AG04450 (cell line): Measurements from ENCODE around the gene ENOX1. TPM values are rescaled to one million over a fixed set of nuclear protein-coding genes. Genes with fewer than 3 reads are reported as not detected.
A peak's percentile ranks its signal among the peaks of the same experiment; 100 is the strongest.

Experiments used
- CTCF ChIA-PET: fragments of 300-600, 350-600 bp; formaldehyde crosslinking; extraction: SDS; loops from one replicate; lab custom pipeline; 2022; ENCODE audit warnings: antibody characterized with exemption, inconsistent platforms; lab: Charles Lee
- POLR2A ChIA-PET: fragments of 350-600 bp; formaldehyde crosslinking; extraction: SDS; loops from one replicate; lab custom pipeline; 2021; ENCODE audit warnings: antibody characterized with exemption, inconsistent platforms; lab: Yijun Ruan, JAX
- DNase-seq: peaks from one replicate; pipeline ENCODE4 v3.0.0-alpha.2; 2011; ENCODE audit warnings: low read depth, low spot score
- H3K27ac ChIP-seq: one replicate; pipeline ENCODE4 v1.5.1; 2012; ENCODE audit warnings: low read depth, low read length, control low read depth
- H3K27me3 ChIP-seq: one replicate; pipeline ENCODE4 v1.6.0; 2012; ENCODE audit warnings: low read length; ENCODE audit not compliant: control insufficient read depth, insufficient read depth
- H3K4me3 ChIP-seq: 2 replicates; pipeline ENCODE4 v1.5.1; 2011; ENCODE audit warnings: mild to moderate bottlenecking, low read depth, low read length, control low read depth
- H3K9me3 ChIP-seq: 2 replicates; pipeline ENCODE4 v1.5.1; 2012; ENCODE audit warnings: low read length; ENCODE audit not compliant: control insufficient read depth, insufficient read depth
- polyA plus RNA-seq: library from polyadenylated mRNA; depleted of rRNA; stranded (reverse); fragments of >200 nt; gene quantifications from 2 replicates; pipeline ENCODE4 v1.2.3, GENCODE V29; 2011
- TF ChIP-seq, protein P1 (sequence below): IDR thresholded peaks from 2 replicates; pipeline ENCODE4 v1.5.1; 2011; ENCODE audit warnings: low read depth, low read length, control low read depth, inconsistent platforms

The ENOX1 gene
- polyA plus RNA-seq, 1 experiment: 3.9 TPM

DNA sequence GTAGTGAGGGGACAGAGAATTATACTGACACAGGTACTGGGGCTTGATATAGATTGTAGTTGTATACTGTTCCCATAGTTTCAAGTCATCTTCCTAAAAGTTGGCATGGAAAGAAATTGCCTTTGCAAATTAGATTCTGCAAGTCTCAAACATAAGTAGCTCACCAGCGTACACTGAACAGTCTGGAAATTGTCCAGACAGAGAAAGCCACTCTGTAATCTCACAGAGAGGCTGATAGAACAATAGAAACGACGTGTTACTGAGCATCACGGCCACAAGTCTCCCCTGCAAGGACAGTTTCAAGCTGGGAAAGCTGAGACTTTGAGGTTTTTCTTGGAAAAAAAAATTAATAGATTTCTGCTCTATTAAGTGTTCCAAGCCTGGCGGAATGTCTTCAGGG is 534.8 kb downstream of the ENOX1 start:
- TF ChIP-seq, protein P1, sequence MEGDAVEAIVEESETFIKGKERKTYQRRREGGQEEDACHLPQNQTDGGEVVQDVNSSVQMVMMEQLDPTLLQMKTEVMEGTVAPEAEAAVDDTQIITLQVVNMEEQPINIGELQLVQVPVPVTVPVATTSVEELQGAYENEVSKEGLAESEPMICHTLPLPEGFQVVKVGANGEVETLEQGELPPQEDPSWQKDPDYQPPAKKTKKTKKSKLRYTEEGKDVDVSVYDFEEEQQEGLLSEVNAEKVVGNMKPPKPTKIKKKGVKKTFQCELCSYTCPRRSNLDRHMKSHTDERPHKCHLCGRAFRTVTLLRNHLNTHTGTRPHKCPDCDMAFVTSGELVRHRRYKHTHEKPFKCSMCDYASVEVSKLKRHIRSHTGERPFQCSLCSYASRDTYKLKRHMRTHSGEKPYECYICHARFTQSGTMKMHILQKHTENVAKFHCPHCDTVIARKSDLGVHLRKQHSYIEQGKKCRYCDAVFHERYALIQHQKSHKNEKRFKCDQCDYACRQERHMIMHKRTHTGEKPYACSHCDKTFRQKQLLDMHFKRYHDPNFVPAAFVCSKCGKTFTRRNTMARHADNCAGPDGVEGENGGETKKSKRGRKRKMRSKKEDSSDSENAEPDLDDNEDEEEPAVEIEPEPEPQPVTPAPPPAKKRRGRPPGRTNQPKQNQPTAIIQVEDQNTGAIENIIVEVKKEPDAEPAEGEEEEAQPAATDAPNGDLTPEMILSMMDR: no peak
- Histone ChIP-seq H3K27me3 (no peaks in the 10 kb centered on the region), H3K9me3 (no peaks in the 10 kb centered on the region), H3K27ac (no peak overlapping the region), H3K4me3 (no peak overlapping the region)
- ChIA-PET CTCF (no interaction called here), POLR2A (no interaction called here)
- no peak for DNase-seq

DNA sequence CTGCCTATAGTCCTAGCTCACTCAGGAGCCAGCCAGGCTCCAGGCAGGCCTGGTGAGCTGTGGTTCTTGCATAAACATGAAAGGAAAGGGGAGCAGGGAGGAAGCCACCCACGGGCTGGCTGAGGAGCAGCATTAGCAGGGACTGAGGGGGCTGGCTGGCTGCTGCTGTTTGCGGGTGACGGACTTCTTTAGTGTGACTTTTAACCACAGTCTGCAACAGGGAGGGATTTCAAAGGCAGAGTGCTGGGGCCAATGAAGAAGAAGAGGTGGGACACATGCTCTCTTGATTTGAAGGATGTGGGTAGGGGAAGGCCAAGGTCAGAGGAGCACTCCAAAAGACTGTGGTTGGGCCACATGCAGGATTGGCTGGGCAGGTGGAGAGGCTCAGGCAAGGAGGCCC is 540.4 kb downstream of the ENOX1 start:
- CTCF ChIA-PET: no interaction called here
- TF ChIP-seq, protein P1: no peak
- POLR2A ChIA-PET: no interaction called here
- DNase-seq: no peak
- no peaks in the 10 kb centered on the region for H3K27me3 ChIP-seq
- H3K4me3 ChIP-seq: no peak overlapping the region
- H3K27ac ChIP-seq: no peak overlapping the region
- no peaks in the 10 kb centered on the region for H3K9me3 ChIP-seq

DNA sequence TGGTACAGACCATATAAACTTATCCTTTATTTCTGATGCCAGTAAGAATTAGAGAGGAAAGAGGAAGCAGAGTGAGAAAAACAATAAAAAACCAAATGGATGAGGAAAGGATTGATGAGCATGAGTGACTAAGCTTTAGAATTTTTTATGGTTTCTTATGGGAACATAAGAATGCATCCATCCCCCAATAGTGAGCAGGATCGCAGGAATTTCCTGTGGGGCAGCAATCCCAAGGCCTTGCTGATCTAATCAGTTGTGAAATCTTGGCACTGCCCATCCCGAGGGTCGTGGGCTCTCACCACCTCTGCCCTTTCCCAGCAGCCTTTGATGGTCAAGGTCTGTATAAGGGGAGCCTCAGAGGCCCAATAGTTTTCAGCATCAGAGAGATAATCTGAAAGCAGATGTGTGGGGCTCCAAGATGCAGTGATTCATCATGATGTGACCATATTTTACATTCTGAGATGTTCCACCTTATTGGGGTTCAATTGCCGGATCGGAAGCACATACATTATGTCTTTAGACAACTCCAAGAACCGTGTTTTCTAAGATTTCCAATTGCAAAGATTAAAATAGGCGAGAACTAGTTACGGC is 541.3 kb downstream of the ENOX1 start:
- TF ChIP-seq, protein P1: no peak
- no peak overlapping the region for H3K4me3 ChIP-seq
- peak overlapping the region; percentile 65 for H3K27ac ChIP-seq
- POLR2A ChIA-PET: interaction anchor here (1.0 kb wide), 1 partner anchor 24 kb away, joined by 5 read pairs; no protein-coding TSS in a partner anchor
- CTCF ChIA-PET: interaction anchor here (0.6 kb wide), 2 partner anchors 23 to 177 kb away, joined by 3 to 4 read pairs; no protein-coding TSS in a partner anchor
- no peaks in the 10 kb centered on the region for H3K27me3 ChIP-seq
- DNase-seq: peak; percentile 58
- H3K9me3 ChIP-seq: no peaks in the 10 kb centered on the region

DNA sequence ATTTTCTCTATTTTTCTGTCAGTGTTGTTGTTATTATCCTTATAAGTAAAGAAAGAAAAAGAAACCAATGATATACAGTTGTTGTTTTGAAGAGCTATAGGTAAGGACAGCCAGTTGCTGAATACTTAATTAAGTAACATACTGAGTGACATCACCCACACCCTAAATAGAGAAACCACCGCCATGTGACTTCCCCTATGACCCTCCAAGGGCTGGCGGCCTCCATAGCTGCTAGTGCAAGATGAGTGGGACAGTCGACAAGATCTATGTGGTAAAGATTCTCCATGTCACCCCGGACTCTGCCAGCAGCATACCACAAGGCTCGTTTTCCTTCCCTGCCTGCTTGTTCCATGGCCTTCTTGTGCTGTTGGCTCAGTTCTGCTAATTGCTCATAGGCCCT is 542.3 kb downstream of the ENOX1 start:
- Histone ChIP-seq H3K27ac (peak overlapping the region; percentile 65), H3K27me3 (no peaks in the 10 kb centered on the region), H3K9me3 (no peaks in the 10 kb centered on the region), H3K4me3 (no peak overlapping the region)
- POLR2A ChIA-PET: interaction anchor here (1.0 kb wide), 1 partner anchor 25 kb away, joined by 5 read pairs; no protein-coding TSS in a partner anchor
- CTCF ChIA-PET: interaction anchor here (0.6 kb wide), 2 partner anchors 22 to 178 kb away, joined by 3 to 4 read pairs; no protein-coding TSS in a partner anchor
- DNase-seq: no peak
- TF ChIP-seq, protein P1: no peak

DNA sequence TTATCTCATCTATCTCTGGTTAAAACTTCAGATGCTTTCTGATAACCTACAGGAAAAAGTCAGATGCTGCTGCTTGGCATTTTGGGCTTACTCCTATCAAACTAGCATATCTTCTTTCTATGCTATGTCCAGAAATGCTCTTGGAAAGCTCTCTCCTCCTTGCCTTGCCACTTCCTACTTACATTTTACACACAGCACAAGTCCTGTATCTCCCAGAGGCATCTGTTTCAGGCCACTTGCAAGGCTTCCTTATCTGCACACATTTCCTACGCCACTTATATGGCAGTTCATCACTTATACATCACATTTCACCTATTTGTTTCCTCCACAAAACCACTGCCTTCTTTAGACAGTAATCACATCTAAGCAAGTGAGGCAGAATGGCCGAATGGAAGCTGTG is 543.1 kb downstream of the ENOX1 start:
- no peaks in the 10 kb centered on the region for H3K27me3 ChIP-seq
- CTCF ChIA-PET: no interaction called here
- POLR2A ChIA-PET: no interaction called here
- H3K4me3 ChIP-seq: no peak overlapping the region
- H3K9me3 ChIP-seq: no peaks in the 10 kb centered on the region
- no peak overlapping the region for H3K27ac ChIP-seq
- no peak for DNase-seq
- TF ChIP-seq, protein P1: no peak
